Subcutaneous adipose tissue (tissue), 4 donors: ENCODE data around the gene NOM1. TPM values are rescaled to one million over a fixed set of nuclear protein-coding genes. Genes with fewer than 3 reads are reported as not detected.

Experiments used
- CTCF ChIP-seq: fragments of 450-650 bp; IDR thresholded peaks from one replicate; pipeline ENCODE4 v1.5.1; 2016; ENCODE audit warnings: low read depth, mild to moderate bottlenecking, control low read depth, antibody characterized with exemption, moderate library complexity
- total RNA-seq, 4 donors: library from RNA; depleted of rRNA; stranded (reverse); fragments of >200 nt; gene quantifications; one replicate each; pipeline ENCODE4 v1.1.0, GENCODE V29; 2016

Gene NOM1
- total RNA-seq, 4 donors from 2014 or later, result 12.7 to 25.1 (median 18.7) TPM

- no peak for TF ChIP-seq CTCF
Observed at GRCh38 chr7:156941393-156942182, 7.9 kb upstream of the NOM1 start.

GRCh38 chr7:156942708-156943090, 6.8 kb upstream of the NOM1 start:
- no peak for TF ChIP-seq CTCF

GRCh38 chr7:156943091-156944041, 6.1 kb upstream of the NOM1 start:
- no peak for TF ChIP-seq CTCF

GRCh38 chr7:156944876-156945275, 4.6 kb upstream of the NOM1 start:
- no peak for TF ChIP-seq CTCF

- no peak for TF ChIP-seq CTCF
Observed at GRCh38 chr7:156947120-156947843, 2.2 kb upstream of the NOM1 start.

GRCh38 chr7:156948361-156948760, 1.2 kb upstream of the NOM1 start:
- no peak for TF ChIP-seq CTCF

- no peak for TF ChIP-seq CTCF
Observed at GRCh38 chr7:156950381-156950858, 908 bp downstream of the NOM1 start.
